ENCODE results near the gene GPR27.
A peak's percentile ranks its signal among the peaks of the same experiment; 100 is the strongest.

Gene GPR27

GRCh38 chr3:71733319-71733718 lies 20.3 kb upstream of the GPR27 start:
- no peak for DNase-seq (ENCODE audit: low spot score)

- DNase-seq (ENCODE audit: low spot score), result no peak
These were observed 18.8 kb upstream of the GPR27 start for GRCh38 chr3:71734881-71735280.

DNA sequence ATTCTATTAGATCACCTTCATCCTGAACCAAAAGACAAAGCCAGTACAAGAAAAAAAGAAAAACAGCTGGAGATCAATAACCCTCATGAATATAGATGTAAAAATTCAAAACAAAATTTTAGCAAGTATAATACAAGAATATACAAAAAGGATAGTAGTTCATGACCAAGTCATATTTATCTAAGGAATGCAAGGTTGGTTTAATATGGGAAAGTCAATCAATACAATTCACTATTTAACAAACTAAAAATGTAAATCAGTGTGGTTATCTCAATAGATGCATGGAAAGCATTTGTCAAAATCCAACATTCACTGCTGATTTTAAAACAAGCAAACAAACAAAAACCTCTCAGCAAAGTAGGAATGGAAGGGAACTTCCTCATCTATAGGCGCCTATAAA lies 11.0 kb upstream of the GPR27 start:
- DNase-seq (ENCODE audit: low spot score), result no peak

GRCh38 chr3:71744738-71745137 lies 8.9 kb upstream of the GPR27 start:
- DNase-seq (ENCODE audit: low spot score), result no peak

- DNase-seq (ENCODE audit: low spot score), result no peak
These were observed 2.1 kb upstream of the GPR27 start for GRCh38 chr3:71751602-71752001.

DNA sequence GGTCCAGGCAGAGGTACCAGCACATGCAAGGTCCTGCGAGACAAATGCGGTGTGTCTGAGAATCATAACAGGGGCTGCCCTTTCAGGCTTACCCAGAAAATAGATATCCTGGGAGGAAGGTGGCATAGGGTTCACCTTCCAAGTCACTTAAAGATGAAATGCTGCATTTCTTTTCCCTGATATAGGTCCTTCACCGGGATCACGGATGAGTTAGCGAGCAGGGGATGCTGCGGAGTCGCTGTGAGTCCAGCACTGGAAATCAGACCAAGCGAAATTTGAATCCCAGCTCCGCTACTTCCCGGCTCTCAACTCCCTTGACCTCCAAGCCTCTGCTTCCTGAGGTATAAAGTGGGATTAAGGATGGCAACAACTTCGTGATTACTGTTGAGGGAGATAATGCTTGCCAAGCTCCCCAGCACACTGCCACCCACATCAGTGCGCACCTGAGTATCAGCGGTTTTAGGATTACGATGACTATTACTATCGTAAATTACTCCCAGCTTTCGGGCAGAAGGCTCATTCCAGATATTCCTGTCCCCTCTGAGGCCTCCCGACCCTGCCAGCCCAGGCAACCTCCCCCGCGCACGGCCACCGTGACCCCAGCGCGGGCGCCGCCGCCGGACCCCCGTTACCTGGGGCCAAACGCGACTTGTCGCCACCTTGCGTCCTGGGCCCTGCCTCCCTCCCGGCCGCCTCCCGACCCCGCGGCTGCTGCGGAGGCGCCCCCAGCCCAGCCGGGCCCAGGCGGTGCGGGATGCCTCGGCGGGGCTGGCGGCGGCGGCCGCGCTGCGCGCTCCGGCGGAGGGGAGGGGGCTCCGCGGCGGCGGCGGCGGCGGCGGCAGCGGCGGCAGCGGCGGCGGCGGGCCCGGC lies 589 bp upstream of the GPR27 start:
- no peak for DNase-seq (ENCODE audit: low spot score)

GRCh38 chr3:71754610-71755253 lies 1.1 kb downstream of the GPR27 start:
- no peak for DNase-seq (ENCODE audit: low spot score)

- DNase-seq (ENCODE audit: low spot score), result no peak
These were observed 4.4 kb downstream of the GPR27 start for GRCh38 chr3:71758091-71758490.

DNA sequence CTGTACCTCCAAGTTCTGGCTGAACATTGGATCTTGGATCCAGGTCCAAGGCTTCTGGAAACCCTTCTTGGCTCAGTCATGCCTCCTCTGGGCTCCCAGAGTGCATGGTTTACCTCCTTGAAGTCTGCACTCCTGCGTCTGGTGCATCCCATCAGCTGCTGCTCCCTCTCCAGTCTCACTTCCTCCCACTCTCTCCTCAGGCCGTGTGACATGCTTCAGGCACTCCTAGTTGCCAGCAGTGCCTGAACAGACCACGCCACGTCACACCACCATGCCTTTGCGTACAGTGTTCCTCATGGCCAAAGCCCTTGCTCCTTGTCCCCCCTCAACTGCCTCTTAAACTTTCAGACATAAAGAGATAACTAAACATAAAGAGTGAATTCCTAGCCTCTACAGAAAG lies 5.7 kb downstream of the GPR27 start:
- DNase-seq (ENCODE audit: low spot score), result no peak

- DNase-seq (ENCODE audit: low spot score), result no peak
These were observed 6.5 kb downstream of the GPR27 start for GRCh38 chr3:71760140-71760539.

- DNase-seq (ENCODE audit: low spot score), result no peak
These were observed 9.8 kb downstream of the GPR27 start for GRCh38 chr3:71763426-71763825.

DNA sequence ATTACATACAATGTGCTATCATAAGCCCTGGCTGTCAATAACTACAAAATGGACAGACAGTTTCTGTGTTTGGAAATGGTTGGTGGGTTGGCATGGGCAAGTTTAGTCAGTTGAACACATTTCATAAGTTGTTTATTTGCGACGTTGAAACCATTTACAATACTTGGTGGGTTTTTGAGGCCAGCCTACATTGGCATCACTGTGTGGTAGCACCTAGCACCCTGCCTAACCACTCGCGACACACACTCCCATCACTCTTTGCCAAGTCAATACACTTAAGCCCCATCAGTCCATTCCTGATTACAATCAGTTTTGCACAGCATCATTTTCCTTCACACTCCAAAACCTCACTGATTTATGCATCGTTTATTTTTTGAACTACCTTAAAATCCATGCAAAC lies 17.5 kb downstream of the GPR27 start:
- no peak for DNase-seq (ENCODE audit: low spot score)

- no peak for DNase-seq (ENCODE audit: low spot score)
These were observed 18.2 kb downstream of the GPR27 start for GRCh38 chr3:71771884-71772283.

DNA sequence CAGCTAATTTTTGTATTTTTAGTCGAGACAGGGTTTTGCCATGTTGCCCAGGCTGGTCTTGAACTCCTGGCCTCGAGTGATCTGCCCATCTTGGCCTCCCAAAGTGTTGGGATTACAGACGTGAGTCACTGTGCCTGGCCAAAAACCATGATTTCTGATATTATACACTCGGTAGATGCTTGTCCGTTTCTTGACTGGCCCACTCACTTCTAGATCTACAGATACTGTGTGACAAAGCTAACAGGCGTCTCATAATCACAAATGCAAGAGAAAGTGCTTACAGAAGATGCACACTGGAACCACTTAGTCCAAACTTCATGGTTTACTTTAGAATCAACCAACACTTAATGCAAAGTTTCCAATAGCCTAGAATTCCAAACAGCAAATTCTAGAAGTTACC lies 22.9 kb downstream of the GPR27 start:
- DNase-seq (ENCODE audit: low spot score), result no peak

GRCh38 chr3:71778353-71778752 lies 24.7 kb downstream of the GPR27 start:
- no peak for DNase-seq (ENCODE audit: low spot score)

DNA sequence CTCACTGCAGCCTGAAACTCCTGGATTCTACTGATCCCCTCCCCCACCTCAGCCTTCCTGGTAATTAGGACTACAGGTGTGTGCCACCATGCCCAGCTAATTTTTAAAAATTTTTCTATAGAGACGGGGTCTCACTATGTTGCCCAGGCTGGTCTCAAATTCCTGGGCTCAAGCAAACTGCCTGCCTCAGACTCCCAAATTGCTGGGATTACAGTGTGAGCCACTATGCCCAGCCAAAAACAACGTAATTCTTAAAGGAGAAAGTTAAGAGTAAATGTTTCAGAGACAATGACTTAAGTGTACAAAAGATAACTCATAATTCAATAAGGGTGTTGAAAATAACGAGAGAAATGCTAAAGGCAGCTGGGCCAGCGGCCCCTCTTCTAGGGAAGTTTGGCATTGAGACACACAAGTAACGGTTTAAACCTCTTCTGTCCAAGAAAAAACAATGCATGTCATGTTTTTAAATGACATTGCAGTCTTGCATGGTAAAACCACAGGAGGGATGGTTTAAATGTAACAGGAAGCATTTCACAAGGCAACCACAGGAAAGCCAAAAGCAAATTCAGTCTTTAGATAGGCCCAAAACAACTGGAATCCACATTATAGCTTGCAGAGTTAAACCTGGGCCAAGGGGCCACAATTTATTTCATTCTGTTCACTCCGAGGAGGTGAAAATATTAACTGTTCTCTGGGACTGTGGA lies 26.2 kb downstream of the GPR27 start:
- no peak for DNase-seq (ENCODE audit: low spot score)

- DNase-seq (ENCODE audit: low spot score), result no peak
These were observed 26.8 kb downstream of the GPR27 start for GRCh38 chr3:71780430-71780829.

DNA sequence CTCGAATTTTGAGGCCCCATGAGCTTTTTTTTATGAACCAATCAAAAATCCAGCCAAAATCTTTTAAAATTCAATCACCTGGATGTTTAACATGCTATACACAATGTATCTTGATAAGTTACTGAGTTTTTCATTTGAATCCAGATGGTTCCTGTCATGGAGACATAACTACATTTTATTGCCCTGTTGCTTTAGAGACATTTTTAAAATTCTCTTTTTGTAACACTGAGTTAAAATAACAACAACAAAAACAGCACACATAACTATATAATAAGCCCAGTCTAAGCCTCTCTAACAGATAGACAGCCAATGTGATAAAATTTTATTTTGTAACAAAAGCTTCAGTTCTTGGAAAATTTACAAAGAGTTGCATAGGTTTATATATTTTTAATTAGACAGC lies 29.5 kb downstream of the GPR27 start:
- no peak for DNase-seq (ENCODE audit: low spot score)

DNA sequence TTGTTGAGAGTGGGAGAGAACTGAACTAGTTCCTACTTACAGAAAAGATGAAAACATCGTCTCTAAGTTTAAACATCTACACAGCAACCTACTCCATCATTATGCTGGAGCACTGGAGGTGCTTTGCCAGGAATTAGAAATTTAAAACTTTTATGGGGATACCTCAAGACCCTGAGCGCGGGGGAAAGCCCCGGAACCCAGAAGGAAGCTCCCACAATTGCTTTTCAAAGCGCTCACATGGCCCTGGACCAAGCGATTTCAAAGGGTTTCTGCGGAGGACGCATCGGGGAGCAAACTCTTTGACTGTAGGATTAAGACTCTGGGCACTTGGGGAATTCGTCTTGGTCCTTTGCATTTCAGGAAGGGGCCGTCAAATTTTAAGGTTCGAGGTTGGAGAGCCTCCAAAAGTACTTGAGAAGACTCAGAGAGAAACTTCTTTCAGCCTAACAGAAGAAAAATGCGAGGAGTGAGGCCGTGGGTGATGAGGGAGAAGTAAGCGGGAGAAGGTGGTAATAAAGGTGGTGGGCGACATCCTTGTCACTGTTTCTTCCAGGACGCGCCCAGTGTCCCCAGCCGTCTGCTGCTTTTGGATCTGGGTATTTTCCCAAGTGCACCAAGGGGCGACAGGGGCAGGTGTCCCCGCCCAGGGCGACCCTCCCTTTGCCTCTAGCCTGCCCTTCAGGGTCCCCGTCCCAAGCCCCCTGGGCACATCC lies 30.7 kb downstream of the GPR27 start:
- no peak for DNase-seq (ENCODE audit: low spot score)

- peak; percentile 36 for DNase-seq (ENCODE audit: low spot score)
These were observed 31.4 kb downstream of the GPR27 start, which contains the start of gene PROK2 for GRCh38 chr3:71784914-71785531. TSS of gene PROK2 (minus strand) at chr3:71785148. CDS start at chr3:71785052, 96 bp downstream.

DNA sequence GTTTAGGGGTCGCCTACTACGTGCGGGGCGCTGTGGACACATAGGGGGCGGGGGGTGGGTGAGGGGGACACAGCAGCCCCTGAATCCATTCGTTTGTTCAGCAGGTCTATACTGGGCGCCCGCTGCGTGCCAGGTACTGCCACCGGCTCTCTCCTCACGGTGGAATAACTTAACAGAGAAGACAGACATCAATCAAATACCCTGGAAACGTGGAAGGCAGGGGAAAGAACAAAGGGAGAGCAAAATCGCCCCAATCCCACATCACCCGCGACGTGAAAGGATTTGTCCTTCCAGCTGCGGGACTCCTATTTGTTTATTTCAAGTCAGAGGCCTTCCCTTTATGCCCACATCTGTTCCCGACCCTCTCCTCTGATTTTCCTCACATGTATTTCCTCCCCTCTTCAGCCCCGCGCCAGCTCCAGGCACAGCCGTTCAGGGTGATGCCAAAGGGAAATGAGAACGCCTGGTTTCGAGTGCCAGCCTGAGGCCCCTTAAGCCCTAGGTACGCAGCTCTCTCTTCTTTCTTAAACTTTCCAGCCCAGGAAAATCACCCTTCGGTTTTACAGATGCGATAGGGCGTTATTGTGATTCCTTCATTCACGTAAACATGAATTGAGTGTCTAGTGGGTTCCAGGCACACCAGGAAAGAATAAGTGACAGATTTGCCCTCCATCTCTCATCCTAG lies 32.0 kb downstream of the GPR27 start:
- DNase-seq (ENCODE audit: low spot score), result no peak

Data from germinal center (tissue), 1 donor.